Activated CD8-positive, alpha-beta memory T cell treated with anti-CD3 and anti-CD28 coated beads for 4 hours (primary cell): Measurements from ENCODE around the gene VWA5B2.
"Not testable (repeated sequence)": the region's sequence is repeated elsewhere in the genome, so short reads cannot be mapped to it uniquely, and the experiment has no call there.

Experiments used
- DNase-seq, 2 donors: peaks; one replicate each; pipeline ENCODE4 v3.0.0-alpha.2; 2020; ENCODE audit warnings: low read depth in 2 of 2

VWA5B2 gene

GRCh38 chr3:184241447-184242296, 12.3 kb downstream of the VWA5B2 start:
- DNase-seq, result no peak

DNA sequence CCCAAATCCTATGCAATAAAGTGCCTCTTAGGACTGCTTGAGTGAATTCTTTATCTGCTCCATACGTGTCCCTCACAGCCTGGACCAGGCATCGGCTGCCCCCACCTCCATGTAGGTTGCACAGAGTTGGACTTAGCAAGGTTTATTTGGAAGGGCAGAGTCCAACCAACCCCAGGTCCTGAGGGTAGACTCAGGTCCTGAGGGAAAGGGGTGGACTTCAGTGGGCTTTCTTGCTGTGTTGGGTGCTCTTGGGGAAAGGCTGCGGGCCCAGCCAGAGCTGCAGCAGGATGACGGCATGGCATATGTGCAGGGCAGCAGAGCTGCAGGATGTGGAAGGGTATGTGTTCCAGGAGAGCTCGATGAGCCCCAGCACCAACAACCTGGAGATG, 12.9 kb downstream of the VWA5B2 start:
- no peak for DNase-seq

DNA sequence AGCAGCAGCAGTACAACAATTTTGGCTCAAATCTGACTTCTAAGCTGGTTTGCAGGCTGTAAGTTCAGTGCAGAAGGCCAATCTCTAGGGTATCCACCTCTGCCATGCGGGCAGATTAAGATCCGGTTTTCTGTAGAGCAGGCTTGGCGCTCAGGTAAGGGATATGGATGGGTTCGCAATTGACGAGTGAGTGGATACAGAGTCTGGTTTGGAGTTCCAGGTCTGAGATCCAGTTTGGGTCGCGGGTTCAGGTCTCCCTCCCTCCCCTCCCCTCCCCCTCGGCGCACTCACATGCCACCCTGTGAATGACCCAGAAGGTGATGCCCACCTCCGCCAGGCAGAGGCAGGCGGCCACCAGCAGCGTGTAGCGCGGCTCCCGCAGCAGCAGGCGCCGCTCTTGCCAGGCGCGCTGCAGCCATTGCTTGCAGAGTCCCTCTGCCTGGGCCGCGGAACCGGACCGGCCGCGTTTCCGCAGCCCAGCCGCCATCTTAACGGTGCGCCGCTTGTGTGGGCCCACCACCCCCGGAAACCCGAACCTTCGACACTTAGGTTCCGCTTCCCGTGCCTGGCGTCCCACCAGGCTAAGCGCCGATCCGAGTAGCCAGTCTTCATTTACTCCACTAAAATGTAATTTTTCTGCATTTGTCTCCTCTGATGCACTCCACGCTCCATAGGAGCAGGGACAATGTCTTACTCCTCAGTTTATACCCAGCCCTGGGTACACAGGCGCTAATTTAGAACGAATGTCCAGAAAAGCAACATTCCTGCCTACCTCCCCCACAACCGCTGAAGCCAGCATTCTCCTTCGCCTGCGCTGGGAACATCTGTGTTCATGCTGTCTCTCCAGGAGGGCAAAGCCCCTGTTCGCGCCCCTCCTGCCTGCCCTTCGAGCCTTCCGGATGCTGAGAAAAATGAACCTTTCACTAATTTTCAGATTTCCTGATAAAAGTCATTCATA, 19.3 kb downstream of the VWA5B2 start, which contains the start of gene ALG3:
Gene ALG3 (minus strand): TSS at position 509 of the 958 bp plus-strand sequence. CDS start 22 bp downstream, at position 487.
- peak; percentile 73 to 77 for DNase-seq

- DNase-seq, result peak; percentile 85 to 92
Measured at GRCh38 chr3:184249412-184250166, 20.2 kb downstream of the VWA5B2 start, which contains the start of gene EEF1AKMT4. TSS of gene EEF1AKMT4 (plus strand) at chr3:184249672. CDS start at chr3:184249695, 23 bp downstream.

GRCh38 chr3:184250167-184250828, 20.9 kb downstream of the VWA5B2 start:
- peak; percentile 81 to 87 for DNase-seq

DNA sequence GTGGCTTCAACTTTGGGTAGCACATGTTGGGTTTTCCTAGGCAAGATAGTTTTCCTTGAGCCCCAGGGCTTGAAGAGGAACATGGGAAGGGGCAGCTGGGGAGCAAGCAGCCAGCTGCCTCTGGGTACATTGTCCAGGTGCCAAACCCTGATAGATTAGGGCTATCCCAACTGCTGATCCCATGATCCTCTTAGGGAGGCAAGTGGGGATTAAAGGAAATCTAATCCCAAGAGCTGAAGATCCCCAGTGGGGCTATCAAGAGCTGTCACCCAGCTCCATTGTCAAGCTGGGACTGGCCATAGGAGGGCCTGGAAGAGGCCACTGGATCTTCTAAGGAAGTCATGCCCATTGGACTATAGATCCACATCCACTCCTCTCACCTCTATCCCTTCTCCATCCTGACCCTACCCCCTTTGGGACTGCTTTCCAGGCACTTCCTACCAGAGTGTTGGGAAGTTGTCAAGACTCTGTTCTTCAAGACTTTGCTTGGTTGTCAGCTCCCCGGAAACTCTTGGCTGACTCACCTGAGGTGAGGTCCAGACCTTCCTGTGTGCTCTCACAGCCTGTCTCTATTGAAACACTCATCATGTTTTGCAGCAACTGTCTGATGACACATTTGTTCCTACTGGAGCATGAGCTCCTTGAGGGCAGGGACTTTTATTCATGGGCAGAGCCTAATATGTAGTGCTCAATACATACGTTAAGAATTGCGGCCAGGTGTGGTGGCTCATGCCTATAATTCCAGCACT, 26.1 kb downstream of the VWA5B2 start:
- DNase-seq, result no peak

GRCh38 chr3:184257083-184257915, 27.9 kb downstream of the VWA5B2 start:
- DNase-seq, result no peak

DNA sequence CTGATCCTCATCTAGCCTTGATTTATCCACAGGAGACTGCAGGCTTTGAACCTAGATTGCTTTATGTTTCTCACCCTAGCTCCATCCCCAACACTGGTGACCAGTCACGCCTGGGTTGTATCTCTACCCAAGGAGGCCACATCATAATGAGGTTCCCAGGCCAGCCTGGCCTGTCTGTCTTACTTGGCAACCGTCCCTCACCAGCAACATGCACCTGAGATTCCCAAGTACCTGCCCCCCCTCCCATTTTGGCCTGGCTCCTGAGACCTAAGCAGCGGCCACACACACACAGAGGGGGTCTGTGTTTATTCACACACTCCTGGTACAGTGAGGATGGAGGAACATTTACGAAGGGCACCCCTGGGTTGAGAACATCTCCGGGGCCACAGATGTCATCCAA, 29.5 kb downstream of the VWA5B2 start:
- DNase-seq, result no peak

DNA sequence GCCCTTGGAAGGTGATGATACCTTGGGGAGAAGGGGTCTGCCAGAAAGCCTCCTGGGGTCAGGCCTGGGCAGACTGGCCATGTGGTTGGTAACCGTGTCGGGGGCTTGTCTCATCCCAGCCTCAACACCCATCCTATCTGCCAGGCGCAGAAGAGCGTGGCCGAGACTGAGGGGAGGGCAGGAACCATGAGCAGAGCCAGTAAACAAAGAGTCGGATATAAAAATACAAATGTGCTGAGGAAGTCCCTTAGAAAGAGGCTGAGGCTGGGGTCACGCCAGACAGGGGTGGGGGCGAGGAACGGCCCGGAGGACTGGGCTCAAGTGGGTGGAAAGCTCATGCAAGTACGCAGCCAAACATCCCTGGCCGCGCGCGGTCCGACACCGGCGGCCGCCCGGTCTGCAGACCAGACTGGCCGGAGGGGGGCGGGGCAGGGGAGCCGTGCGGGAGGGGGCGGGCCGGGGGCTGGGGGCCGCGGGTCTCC, 30.1 kb downstream of the VWA5B2 start:
- no peak for DNase-seq

GRCh38 chr3:184259878-184260723, 30.7 kb downstream of the VWA5B2 start:
- DNase-seq, result no peak

- no peak for DNase-seq
Measured at GRCh38 chr3:184260724-184261269, 31.4 kb downstream of the VWA5B2 start.

- no peak for DNase-seq
Measured at GRCh38 chr3:184261270-184261853, 32.0 kb downstream of the VWA5B2 start, which contains the start of gene CAMK2N2. TSS of gene CAMK2N2 (minus strand) at chr3:184261553. CDS start at chr3:184261285, 268 bp downstream.

DNA sequence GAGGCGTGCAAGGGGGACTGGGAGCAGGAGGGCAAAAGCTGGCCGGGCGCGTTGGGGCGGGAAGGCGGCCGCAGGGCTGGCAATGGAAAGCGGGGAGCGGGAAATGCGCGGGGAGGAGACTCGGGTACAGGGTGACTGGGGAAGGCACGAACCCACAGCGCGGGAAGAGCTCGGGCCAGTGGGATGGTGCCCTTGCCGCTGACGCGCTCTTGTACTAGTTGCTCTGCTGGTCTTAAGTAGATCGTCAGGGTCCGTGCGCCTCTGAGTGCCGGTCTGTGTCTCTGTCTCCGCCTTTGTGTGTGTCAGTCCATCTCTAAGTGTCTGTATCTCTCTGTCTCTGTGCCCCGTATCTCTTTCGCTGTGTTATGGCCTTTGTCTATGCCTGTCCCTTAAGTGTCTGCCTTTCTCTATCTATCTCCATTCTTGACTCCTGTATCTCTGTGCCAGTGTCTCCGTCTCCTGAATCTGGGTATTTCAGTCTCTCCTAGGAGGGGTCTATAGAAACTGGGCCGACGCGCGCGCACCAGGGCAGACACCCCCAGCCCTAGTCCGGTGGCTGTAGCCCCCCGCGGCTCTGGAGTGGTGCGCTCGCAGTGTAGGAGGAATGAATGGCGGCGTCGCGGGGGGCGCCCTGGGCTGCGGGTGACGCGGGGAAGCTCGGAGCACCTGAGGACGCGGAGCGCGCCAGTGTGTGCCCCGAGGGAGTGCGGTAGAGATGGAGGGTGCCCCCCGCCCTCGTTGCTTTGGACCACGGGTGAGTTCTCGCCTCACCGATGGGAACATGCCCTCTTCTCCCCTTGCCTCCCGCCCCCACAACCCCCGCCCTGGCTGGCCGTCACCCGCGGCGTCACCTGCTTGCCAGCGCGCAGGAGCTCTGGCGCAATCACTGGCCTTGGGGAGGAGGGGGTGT, 32.7 kb downstream of the VWA5B2 start:
- no peak for DNase-seq

DNA sequence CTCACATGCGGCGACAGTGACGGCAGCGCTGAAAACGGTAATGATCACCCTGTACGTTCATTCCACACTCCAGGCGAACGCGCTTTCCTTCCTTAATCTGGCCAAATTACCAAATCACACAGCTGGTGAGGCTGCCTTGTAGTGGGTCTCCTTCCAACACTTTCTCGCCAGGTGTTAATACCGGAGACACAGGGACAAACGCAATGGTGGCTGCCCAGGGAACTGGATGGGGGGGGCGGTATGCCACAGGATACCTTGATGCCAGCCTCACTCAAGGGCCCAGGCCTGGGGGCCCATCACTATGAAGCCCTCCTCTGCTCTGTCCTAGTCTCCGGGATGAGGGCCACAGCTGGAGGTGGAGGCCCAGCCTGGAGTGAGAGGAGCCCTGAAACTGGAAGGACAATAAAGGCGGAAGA, 33.4 kb downstream of the VWA5B2 start:
- no peak for DNase-seq

DNA sequence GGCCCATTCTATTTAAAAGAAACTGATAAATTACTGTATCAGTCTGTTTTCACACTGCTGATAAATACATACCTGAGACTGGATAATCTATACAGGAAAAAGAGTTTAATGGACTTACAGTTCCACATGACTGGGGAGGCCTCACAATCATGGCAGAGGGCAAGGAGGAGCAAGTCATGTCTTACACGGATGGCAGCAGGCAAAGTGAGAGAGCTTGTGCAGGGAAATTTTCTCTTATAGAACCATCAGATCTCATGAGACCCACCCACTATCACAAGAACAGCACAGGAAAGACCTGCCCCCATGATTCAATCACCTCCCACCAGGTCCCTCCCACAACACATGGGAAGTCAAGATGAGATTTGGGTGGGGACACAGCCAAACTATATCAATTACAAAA, 37.9 kb downstream of the VWA5B2 start:
- not testable (repeated sequence) for DNase-seq

GRCh38 chr3:184272269-184272668, 42.9 kb downstream of the VWA5B2 start:
- no peak for DNase-seq

- DNase-seq, result no peak
Measured at GRCh38 chr3:184275381-184275701, 46.0 kb downstream of the VWA5B2 start.
